GDM1 (cell line): ENCODE measurements around the gene C2CD4C.
"Not testable (repeated sequence)": the region's sequence is repeated elsewhere in the genome, so short reads cannot be mapped to it uniquely, and the experiment has no call there.

ENCODE experiments used
- DNase-seq: peaks from one replicate; lab custom pipeline; 2025; lab: John Stamatoyannopoulos, UW

Gene C2CD4C

GRCh38 chr19:413756-414420 is 4.9 kb upstream of the C2CD4C start:
- DNase-seq = no peak

GRCh38 chr19:412356-413355 is 3.7 kb upstream of the C2CD4C start:
- no peak for DNase-seq

GRCh38 chr19:411723-412355 is 2.9 kb upstream of the C2CD4C start:
- no peak for DNase-seq

GRCh38 chr19:411121-411722 is 2.3 kb upstream of the C2CD4C start:
- DNase-seq = not testable (repeated sequence)

- no peak for DNase-seq
Measured at GRCh38 chr19:410243-410781, 1.4 kb upstream of the C2CD4C start.

GRCh38 chr19:409516-410242 is 732 bp upstream of the C2CD4C start:
- DNase-seq = no peak

GRCh38 chr19:408441-408901 is 476 bp downstream of the C2CD4C start:
- DNase-seq = no peak

- no peak for DNase-seq
Measured at GRCh38 chr19:407511-408440, 1.2 kb downstream of the C2CD4C start.

GRCh38 chr19:406971-407510 is 1.9 kb downstream of the C2CD4C start:
- no peak for DNase-seq

GRCh38 chr19:406135-406781 is 2.7 kb downstream of the C2CD4C start:
- DNase-seq = no peak

- DNase-seq = no peak
Measured at GRCh38 chr19:405121-405965, 3.6 kb downstream of the C2CD4C start.

GRCh38 chr19:403221-404027 is 5.5 kb downstream of the C2CD4C start:
- no peak for DNase-seq

GRCh38 chr19:402786-403185 is 6.2 kb downstream of the C2CD4C start:
- DNase-seq = no peak

GRCh38 chr19:401866-402511 is 7.0 kb downstream of the C2CD4C start:
- no peak for DNase-seq

GRCh38 chr19:400976-401865 is 7.7 kb downstream of the C2CD4C start:
- DNase-seq = no peak

GRCh38 chr19:399370-399769 is 9.6 kb downstream of the C2CD4C start:
- no peak for DNase-seq
